Adrenal gland (tissue), 5 donors: ENCODE results near the gene PRR19.

Experiments used
- CTCF ChIP-seq, 6 experiments: fragments of 450-650 bp in 4 of 6; fragments of 200-600 bp in 2 of 6; sonication (generic) in 1 of 6; IDR thresholded peaks; 1 replicate in 5 of 6; 2 replicates in 1 of 6; pipeline versions ENCODE4 v1.5.1 to v1.8.0; 2016 to 2021; ENCODE audit warnings: antibody characterized with exemption in 6 of 6, mild to moderate bottlenecking in 2 of 6, moderate library complexity in 1 of 6
- POLR2A ChIP-seq, 2 donors: fragments of 450-650 bp; IDR thresholded peaks; one replicate each; pipeline ENCODE4 v1.6.1; 2017; ENCODE audit warnings: antibody characterized with exemption in 2 of 2, mild to moderate bottlenecking in 2 of 2, moderate library complexity in 1 of 2
- donor health status: DM: no; HTN: no; CAD: no.

GRCh38 chr19:42270346-42271044, 31.4 kb upstream of the PRR19 start:
- TF ChIP-seq CTCF (IDR thresholded peaks at IDR 0.05) = no peak
- TF ChIP-seq POLR2A (IDR thresholded peaks at IDR 0.05) = peak; percentile 37 to 61
